K562 (cell line): Measurements from ENCODE around the gene FAM171A1. TPM values are rescaled to one million over a fixed set of nuclear protein-coding genes. Genes with fewer than 3 reads are reported as not detected.

Experiments used
- ATAC-seq: fragments of 200-7000 bp; cut with Tn5 transposase; 3 replicates; pipeline ENCODE4 v1.9.1; 2020; ENCODE audit warnings: moderate library complexity
- BruUV-seq: library from RNA; stranded (reverse); fragments of 400-500 nt; replicated peaks from 2 replicates; lab custom pipeline; 2021; lab: Mats Ljungman, UMichigan
- CTCF ChIA-PET: fragments of 300-600 bp; formaldehyde crosslinking; extraction: SDS; loops from one replicate; lab custom pipeline; 2021; ENCODE audit warnings: low intra/inter-chr PET ratio; lab: Yijun Ruan, JAX
- POLR2A ChIA-PET: fragments of 300-600, 350-650 bp; sonication (Branson Sonifier 250); formaldehyde crosslinking; extraction: SDS; loops from one replicate; lab custom pipeline; 2021; ENCODE audit warnings: antibody characterized with exemption, inconsistent platforms; lab: Yijun Ruan, JAX
- DNase-seq, 4 experiments: peaks; one replicate each; pipeline versions ENCODE4 v3.0.0 to v3.0.0-alpha.2; 2011 to 2018; ENCODE audit warnings: low spot score in 3 of 4, mixed read lengths in 3 of 4; ENCODE audit errors: extremely low read depth in 1 of 4
- FAIRE-seq: peaks from 2 replicates; lab custom pipeline; 2011; peaks lifted over from hg19 to GRCh38; lab: Jason Lieb, UNC
- H2AFZ ChIP-seq: 2 replicates; pipeline ENCODE4 v1.6.0; 2011; ENCODE audit warnings: low read depth, low read length, control low read depth, inconsistent platforms
- H3K27ac ChIP-seq: fragments of 200-600 bp; 3 replicates; pipeline ENCODE4 v1.8.0; 2011; ENCODE audit warnings: low read depth, mild to moderate bottlenecking, control low read depth, inconsistent platforms, low read length, moderate library complexity, mixed read lengths; ENCODE audit errors: extremely low read depth
- H3K27me3 ChIP-seq, 2 experiments: fragments of 300-600 bp in 1 of 2; 2 replicates in 1 of 2; 3 replicates in 1 of 2; pipeline versions ENCODE4 v1.6.0 to v1.8.0; 2011; ENCODE audit warnings: inconsistent platforms in 2 of 2, low read length in 2 of 2, mild to moderate bottlenecking in 1 of 2, mixed read lengths in 1 of 2, moderate library complexity in 1 of 2; ENCODE audit not compliant: control insufficient read depth in 2 of 2, insufficient read depth in 2 of 2
- H3K36me3 ChIP-seq: fragments of 300-600 bp; 3 replicates; pipeline ENCODE4 v1.8.0; 2011; ENCODE audit warnings: mild to moderate bottlenecking, low read length, inconsistent platforms; ENCODE audit not compliant: control insufficient read depth, insufficient read depth
- H3K4me1 ChIP-seq, 2 experiments: fragments of 200-600 bp in 1 of 2; replicated peaks in 1 of 2; 2 replicates in 1 of 2; 3 replicates in 1 of 2; pipeline versions ENCODE4 v1.5.1 to v1.8.0; 2011; ENCODE audit warnings: inconsistent platforms in 2 of 2, low read length in 2 of 2, mild to moderate bottlenecking in 1 of 2, mixed read lengths in 1 of 2, moderate library complexity in 1 of 2; ENCODE audit not compliant: control insufficient read depth in 2 of 2, insufficient read depth in 2 of 2
- H3K4me2 ChIP-seq: 2 replicates; pipeline ENCODE4 v1.6.1; 2011; ENCODE audit warnings: low read length, control low read depth, inconsistent platforms, mixed read lengths; ENCODE audit not compliant: insufficient read depth
- H3K4me3 ChIP-seq: fragments of 200-600 bp; sonication (generic), shearing (Covaris generic); 2 replicates; pipeline ENCODE4 v1.5.1; 2016; ENCODE audit warnings: control low read depth, inconsistent platforms
- H3K79me2 ChIP-seq: fragments of 200-600 bp; 3 replicates; pipeline ENCODE4 v1.8.0; 2011; ENCODE audit warnings: low read length, inconsistent platforms; ENCODE audit not compliant: control insufficient read depth, insufficient read depth
- H3K9ac ChIP-seq, 2 experiments: 2 replicates each; pipeline versions ENCODE4 v1.6.0 to v1.6.1; 2011; ENCODE audit warnings: low read depth in 2 of 2, low read length in 2 of 2, control low read depth in 1 of 2, inconsistent platforms in 1 of 2, mild to moderate bottlenecking in 1 of 2, mixed read lengths in 1 of 2; ENCODE audit not compliant: insufficient read depth in 1 of 2
- H3K9me1 ChIP-seq: one replicate; pipeline ENCODE4 v1.6.0; 2011; ENCODE audit warnings: inconsistent platforms, mild to moderate bottlenecking, low read length, moderate library complexity; ENCODE audit not compliant: control insufficient read depth, insufficient read depth
- H3K9me3 ChIP-seq: replicated peaks from 2 replicates; pipeline ENCODE4 v1.5.1; 2011; ENCODE audit warnings: low read depth, low read length, inconsistent platforms; ENCODE audit not compliant: control insufficient read depth, insufficient read depth
- H4K20me1 ChIP-seq: replicated peaks from 2 replicates; pipeline ENCODE4 v1.6.1; 2011; ENCODE audit warnings: low read length, inconsistent platforms, mixed read lengths; ENCODE audit not compliant: control insufficient read depth, insufficient read depth
- BRD9 ChIP-seq: fragments of 450-650 bp; IDR thresholded peaks from 2 replicates; pipeline ENCODE4 v1.6.1; 2018; ENCODE audit warnings: low read depth; ENCODE audit not compliant: partially characterized antibody
- E4F1 ChIP-seq: fragments of 250-450 bp; sonication (Bioruptor Pico); IDR thresholded peaks from 2 replicates; pipeline ENCODE4 v1.5.0; 2021; ENCODE audit warnings: mild to moderate bottlenecking, borderline replicate concordance
- EP400 ChIP-seq: fragments of 450-650 bp; IDR thresholded peaks from 2 replicates; pipeline ENCODE4 v1.6.1; 2017; ENCODE audit warnings: antibody characterized with exemption, mild to moderate bottlenecking, moderate library complexity
- FIP1L1 ChIP-seq: fragments of 200-400 bp; formaldehyde crosslinking; IDR thresholded peaks from 2 replicates; pipeline ENCODE4 v1.6.1; 2018; ENCODE audit warnings: mild to moderate bottlenecking, low read depth, low read length; ENCODE audit not compliant: poor library complexity, severe bottlenecking
- PHF8 ChIP-seq: fragments of 200-600 bp; sonication (generic); IDR thresholded peaks from 2 replicates; pipeline ENCODE4 v1.6.1; 2012; ENCODE audit warnings: mixed run types, mild to moderate bottlenecking, inconsistent platforms, low read length, moderate library complexity, borderline replicate concordance
- RAD21 ChIP-seq, 2 experiments: fragments of 250-450 bp in 1 of 2; fragments of 450-650 bp in 1 of 2; sonication (Bioruptor Pico) in 1 of 2; formaldehyde crosslinking in 1 of 2; IDR thresholded peaks in 1 of 2; conservative IDR thresholded peaks in 1 of 2; 2 replicates each; pipeline versions ENCODE4 v1.4.0 to v1.8.0; 2020 to 2022; ENCODE audit warnings: mild to moderate bottlenecking in 2 of 2, moderate library complexity in 1 of 2
- SIN3B ChIP-seq: fragments of 450-650 bp; IDR thresholded peaks from 2 replicates; pipeline ENCODE4 v1.6.1; 2017; ENCODE audit warnings: low read depth, mild to moderate bottlenecking, moderate library complexity
- SPI1 ChIP-seq: IDR thresholded peaks from 2 replicates; pipeline ENCODE4 v1.6.1; 2011; ENCODE audit warnings: low read depth, low read length, control low read depth, borderline replicate concordance
- SREBF1 ChIP-seq: fragments of 150-350 bp; IDR thresholded peaks from 2 replicates; pipeline ENCODE4 v1.6.1; 2014; ENCODE audit warnings: antibody characterized with exemption, low read depth, low read length, borderline replicate concordance
- SRSF9 ChIP-seq: fragments of 200-400 bp; formaldehyde crosslinking; IDR thresholded peaks from 2 replicates; pipeline ENCODE4 v1.6.1; 2017; ENCODE audit warnings: low read depth, low read length, borderline replicate concordance
- TARDBP ChIP-seq: fragments of 450-650 bp; IDR thresholded peaks from 2 replicates; pipeline ENCODE4 v1.6.1; 2016
- TBL1XR1 ChIP-seq, 2 experiments: IDR thresholded peaks; 2 replicates each; pipeline ENCODE4 v1.6.1; 2012; ENCODE audit warnings: improper control_type of control experiment in 2 of 2, low read length in 2 of 2, mild to moderate bottlenecking in 1 of 2
- WGBS: fragments of 100-300 bp; shearing (Covaris generic); methylation state at CpG from one replicate; pipeline ENCODE4 v1.1.6; 2016; ENCODE audit warnings: low coverage, mixed read lengths; ENCODE audit not compliant: insufficient coverage; ENCODE audit errors: missing lambda C conversion rate; 5-methylcytosine and 5-hydroxymethylcytosine counted together
- in situ Hi-C: fragments of 300-500 bp; cut with MboI; formaldehyde crosslinking; loops from 4 replicates; pipeline ENCODE4 v1.15.0; 2018; ENCODE audit warnings: inconsistent platforms, mixed read lengths
- intact Hi-C: fragments of 100-400 bp; cut with micrococcal nuclease; formaldehyde crosslinking; loops from 2 replicates; pipeline ENCODE4 v1.14.2; 2022
- polyA plus RNA-seq, 8 experiments: library from polyadenylated mRNA; depleted of rRNA in 4 of 8; stranded (reverse) in 5 of 8; unstranded in 3 of 8; fragments of >200 nt; fragmentation: Nextera tagmentation in 2 of 8; fragmentation: Illumina TruSeq in 1 of 8; extraction: Ambion mirVana in 2 of 8; extraction: Trizol in 1 of 8; gene quantifications; 2 replicates each; pipeline versions ENCODE4 v1.2.1 to v1.2.3, GENCODE V29; 2011 to 2014; ENCODE audit warnings: inconsistent platforms in 1 of 8, missing spikeins in 1 of 8
- total RNA-seq, 7 experiments: library from RNA; depleted of rRNA in 6 of 7; stranded (reverse); fragments of >200 nt in 6 of 7; fragmentation: Illumina TruSeq in 2 of 7; extraction: Trizol in 2 of 7; gene quantifications; 2 replicates each; pipeline versions ENCODE4 v1.2.1 to v1.2.3, GENCODE V29; 2011 to 2021; ENCODE audit warnings: low replicate concordance in 1 of 7

FAM171A1 gene
- total and polyA plus RNA-seq, 9 of the 15 experiments (the other 6 are each of a cell fraction or from before 2014, with no cell fraction given) = 0.51 to 8.2 (median 4.8) TPM

GRCh38 chr10:15420858-15421257 is 49.8 kb upstream of the FAM171A1 start:
- ChIA-PET POLR2A (no interaction called here), CTCF (interaction anchor here (0.7 kb wide), 1 partner anchor 305 kb away, joined by 3 read pairs; no protein-coding TSS in a partner anchor)
- no peak overlapping the region for H3K4me2 ChIP-seq
- intact Hi-C loops (no loop called here), in situ Hi-C loops (no loop called here)
- no peak overlapping the region for H3K27ac ChIP-seq
- H3K4me3 ChIP-seq = no peak overlapping the region
- no peaks in the 10 kb centered on the region for H3K27me3 ChIP-seq
- H3K9ac ChIP-seq = no peak overlapping the region
- FAIRE-seq (no peak), ATAC-seq (no peak), DNase-seq (no peak)
- WGBS = 22% methylated on average over 4 of the region's 4 CpGs
- no peaks in the 10 kb centered on the region for H4K20me1 ChIP-seq
- no peaks in the 10 kb centered on the region for H3K4me1 ChIP-seq
- no peaks in the 10 kb centered on the region for H3K36me3 ChIP-seq
- no TSS peak for BruUV-seq
- no peak for TF ChIP-seq SREBF1
- peak; percentile 52; the same call in 1 of the 2 replicates for TF ChIP-seq SPI1
- H2AFZ ChIP-seq = no peak overlapping the region
- peaks cover 1% of the 10 kb centered on the region; the same call in 1 of the 2 replicates for H3K9me3 ChIP-seq
- no peaks in the 10 kb centered on the region for H3K9me1 ChIP-seq
- H3K79me2 ChIP-seq = no peaks in the 10 kb centered on the region

GRCh38 chr10:15419279-15419874 is 48.3 kb upstream of the FAM171A1 start:
- Histone ChIP-seq H3K27ac (no peak overlapping the region), H3K4me2 (no peak overlapping the region), H3K9me1 (no peaks in the 10 kb centered on the region), H3K79me2 (no peaks in the 10 kb centered on the region), H3K36me3 (no peaks in the 10 kb centered on the region), H3K4me3 (no peak overlapping the region), H2AFZ (no peak overlapping the region), H4K20me1 (no peaks in the 10 kb centered on the region), H3K9me3 (peaks cover 1% of the 10 kb centered on the region; the same call in 1 of the 2 replicates), H3K9ac (no peak overlapping the region), H3K27me3 (no peaks in the 10 kb centered on the region), H3K4me1 (no peaks in the 10 kb centered on the region)
- FAIRE-seq (peak; percentile 85), ATAC-seq (peak; percentile 70), DNase-seq (peak in 3 of 4 experiments; percentile 47 to 62 (median 50))
- WGBS = 21% methylated on average over 3 of the region's 3 CpGs
- ChIA-PET CTCF (interaction anchor here (1.5 kb wide), 1 partner anchor 8 kb away, joined by 3 read pairs; no protein-coding TSS in a partner anchor), POLR2A (no interaction called here)
- intact Hi-C loops (no loop called here), in situ Hi-C loops (no loop called here)
- no TSS peak for BruUV-seq
- TF ChIP-seq FIP1L1 = no peak
- TF ChIP-seq PHF8 = no peak
- TF ChIP-seq TBL1XR1 (IDR thresholded peaks at IDR 0.05; ENCODE audit: low read length in 2 of 2) = no peak
- TF ChIP-seq BRD9 = no peak
- no peak for TF ChIP-seq TARDBP
- no peak for TF ChIP-seq SIN3B
- TF ChIP-seq RAD21 (CRISPR knock-in tag; conservative IDR thresholded peaks at IDR 0.05 in 1 of 2, IDR thresholded peaks at IDR 0.05 in 1 of 2) = peak in 1 of 2 experiments; percentile 30; a peak in 2 of 4 replicates
- TF ChIP-seq EP400 = no peak
- TF ChIP-seq SRSF9 = no peak
- TF ChIP-seq E4F1 = no peak
